Hepatocyte (in vitro differentiated cells): Measurements from ENCODE around the gene SLC16A8. TPM values are rescaled to one million over a fixed set of nuclear protein-coding genes. Genes with fewer than 3 reads are reported as not detected.

ENCODE experiments used
- DNase-seq: peaks from one replicate; pipeline ENCODE4 v3.0.0-alpha.2; 2016; ENCODE audit warnings: low spot score
- H2AFZ ChIP-seq: fragments of 200-600 bp; sonication (generic); 2 replicates; pipeline ENCODE4 v1.6.0; 2016; ENCODE audit warnings: antibody characterized with exemption, mild to moderate bottlenecking
- H3K27ac ChIP-seq: fragments of 200-600 bp; sonication (generic); 2 replicates; pipeline ENCODE4 v1.5.1; 2016; ENCODE audit warnings: mild to moderate bottlenecking
- H3K27me3 ChIP-seq: fragments of 200-600 bp; sonication (generic); 2 replicates; pipeline ENCODE4 v1.6.1; 2016
- H3K36me3 ChIP-seq: fragments of 200-600 bp; sonication (generic); replicated peaks from 2 replicates; pipeline ENCODE4 v1.5.1; 2016; ENCODE audit warnings: low read depth; ENCODE audit not compliant: insufficient read depth
- H3K4me1 ChIP-seq: fragments of 200-600 bp; sonication (generic); 2 replicates; pipeline ENCODE4 v1.5.1; 2016; ENCODE audit warnings: mild to moderate bottlenecking, moderate library complexity; ENCODE audit not compliant: insufficient read depth
- H3K4me2 ChIP-seq: fragments of 200-600 bp; sonication (generic); 2 replicates; pipeline ENCODE4 v1.6.0; 2016
- H3K4me3 ChIP-seq: fragments of 200-600 bp; sonication (generic); 2 replicates; pipeline ENCODE4 v1.5.1; 2016; ENCODE audit warnings: mild to moderate bottlenecking
- H3K79me2 ChIP-seq: fragments of 200-600 bp; sonication (generic); 2 replicates; pipeline ENCODE4 v1.6.0; 2017; ENCODE audit warnings: mild to moderate bottlenecking
- H3K9me2 ChIP-seq: fragments of 200-600 bp; sonication (generic); replicated peaks from 2 replicates; pipeline ENCODE4 v1.6.0; 2017; ENCODE audit warnings: mild to moderate bottlenecking; ENCODE audit not compliant: insufficient read depth
- H3K9me3 ChIP-seq: fragments of 200-600 bp; sonication (generic); 2 replicates; pipeline ENCODE4 v1.5.1; 2016; ENCODE audit warnings: low read depth, mild to moderate bottlenecking
- H4K20me1 ChIP-seq: fragments of 200-600 bp; sonication (generic); 2 replicates; pipeline ENCODE4 v1.6.0; 2016; ENCODE audit warnings: mild to moderate bottlenecking; ENCODE audit not compliant: insufficient read depth, poor library complexity, severe bottlenecking
- CTCF ChIP-seq: fragments of 200-600 bp; sonication (generic); IDR thresholded peaks from 2 replicates; pipeline ENCODE4 v1.5.1; 2016; ENCODE audit warnings: antibody characterized with exemption, mild to moderate bottlenecking; ENCODE audit not compliant: poor library complexity
- EZH2 ChIP-seq: fragments of 200-600 bp; sonication (generic); IDR thresholded peaks from 2 replicates; pipeline ENCODE4 v1.6.1; 2016; ENCODE audit warnings: antibody characterized with exemption, mild to moderate bottlenecking, borderline replicate concordance
- EZH2phosphoT487 ChIP-seq: fragments of 200-600 bp; sonication (generic); IDR thresholded peaks from one replicate; pipeline ENCODE4 v1.6.1; 2018; ENCODE audit warnings: antibody characterized with exemption, mild to moderate bottlenecking, low read depth, moderate library complexity; ENCODE audit not compliant: unreplicated experiment, severe bottlenecking
- WGBS: methylation state at CpG from one replicate; pipeline ENCODE4 v1.1.6; 2016; ENCODE audit warnings: low lambda C conversion rate; ENCODE audit errors: missing lambda C conversion rate; 5-methylcytosine and 5-hydroxymethylcytosine counted together
- polyA plus RNA-seq: library from polyadenylated mRNA; unstranded; fragments of >200 nt; fragmentation: Nextera tagmentation; extraction: Ambion mirVana; gene quantifications from 2 replicates; pipeline ENCODE4 v1.2.1, GENCODE V29; 2016
- total RNA-seq: library from RNA; depleted of rRNA; stranded (reverse); fragments of >200 nt; gene quantifications from 2 replicates; pipeline ENCODE4 v1.2.3, GENCODE V29; 2014

The SLC16A8 gene
- total and polyA plus RNA-seq, 2 experiments from 2014 or later: 0.63 TPM; not detected in 1

- 88% methylated on average over 12 of the region's 12 CpGs for WGBS
- DNase-seq: no peak
Observed at GRCh38 chr22:38077096-38077495, 6.9 kb downstream of the SLC16A8 start.

GRCh38 chr22:38075961-38076360 lies 8.0 kb downstream of the SLC16A8 start:
- H3K9me3 ChIP-seq: no peaks in the 10 kb centered on the region
- H3K79me2 ChIP-seq: no peaks in the 10 kb centered on the region
- H3K4me1 ChIP-seq: peaks cover 3% of the 10 kb centered on the region
- TF ChIP-seq CTCF (no peak), EZH2 (no peak), EZH2phosphoT487 (no peak)
- no peak overlapping the region for H3K4me2 ChIP-seq
- H3K27me3 ChIP-seq: no peaks in the 10 kb centered on the region
- no peak overlapping the region for H3K27ac ChIP-seq
- no peak for DNase-seq
- no peak overlapping the region for H2AFZ ChIP-seq
- H3K4me3 ChIP-seq: no peak overlapping the region
- WGBS: 80% methylated on average over 13 of the region's 13 CpGs
- H3K9me2 ChIP-seq: no peaks in the 10 kb centered on the region
- H4K20me1 ChIP-seq: no peaks in the 10 kb centered on the region
- no peaks in the 10 kb centered on the region for H3K36me3 ChIP-seq

More at GRCh38 chr22:38077096-38077495, 6.9 kb downstream of the SLC16A8 start:
- Histone ChIP-seq H3K9me3 (no peaks in the 10 kb centered on the region), H3K9me2 (no peaks in the 10 kb centered on the region), H3K79me2 (no peaks in the 10 kb centered on the region), H3K27me3 (peaks cover 6% of the 10 kb centered on the region), H4K20me1 (no peaks in the 10 kb centered on the region), H3K27ac (no peak overlapping the region), H3K4me3 (no peak overlapping the region), H3K4me2 (no peak overlapping the region), H3K36me3 (no peaks in the 10 kb centered on the region), H2AFZ (no peak overlapping the region), H3K4me1 (peaks cover 11% of the 10 kb centered on the region)
- no peak for TF ChIP-seq EZH2
- no peak for TF ChIP-seq EZH2phosphoT487
- TF ChIP-seq CTCF: no peak

- 89% methylated on average over 23 of the region's 32 CpGs for WGBS
- no peaks in the 10 kb centered on the region for H3K36me3 ChIP-seq
Observed at GRCh38 chr22:38075105-38075825, 8.7 kb downstream of the SLC16A8 start.

More at GRCh38 chr22:38075105-38075825, 8.7 kb downstream of the SLC16A8 start:
- DNase-seq: no peak
- Histone ChIP-seq H3K4me3 (no peak overlapping the region), H2AFZ (no peak overlapping the region), H3K4me1 (no peaks in the 10 kb centered on the region), H3K9me3 (no peaks in the 10 kb centered on the region), H3K4me2 (no peak overlapping the region), H3K27ac (no peak overlapping the region), H3K79me2 (no peaks in the 10 kb centered on the region), H3K27me3 (no peaks in the 10 kb centered on the region), H4K20me1 (no peaks in the 10 kb centered on the region), H3K9me2 (no peaks in the 10 kb centered on the region)
- TF ChIP-seq EZH2: no peak
- no peak for TF ChIP-seq CTCF
- no peak for TF ChIP-seq EZH2phosphoT487
